GM12875 (cell line): ENCODE data around the gene YIPF2.
A peak's percentile ranks its signal among the peaks of the same experiment; 100 is the strongest.

Experiments used
- H3K4me3 ChIP-seq: one replicate; pipeline ENCODE4 v1.5.1; 2011; ENCODE audit warnings: low read depth, low read length, control low read depth
- TF ChIP-seq, protein P1 (sequence below): IDR thresholded peaks from 2 replicates; pipeline ENCODE4 v1.5.1; 2011; ENCODE audit warnings: low read depth, mild to moderate bottlenecking, control low read depth, inconsistent platforms, low read length, moderate library complexity, borderline replicate concordance; ENCODE audit not compliant: insufficient read depth

The YIPF2 gene

DNA sequence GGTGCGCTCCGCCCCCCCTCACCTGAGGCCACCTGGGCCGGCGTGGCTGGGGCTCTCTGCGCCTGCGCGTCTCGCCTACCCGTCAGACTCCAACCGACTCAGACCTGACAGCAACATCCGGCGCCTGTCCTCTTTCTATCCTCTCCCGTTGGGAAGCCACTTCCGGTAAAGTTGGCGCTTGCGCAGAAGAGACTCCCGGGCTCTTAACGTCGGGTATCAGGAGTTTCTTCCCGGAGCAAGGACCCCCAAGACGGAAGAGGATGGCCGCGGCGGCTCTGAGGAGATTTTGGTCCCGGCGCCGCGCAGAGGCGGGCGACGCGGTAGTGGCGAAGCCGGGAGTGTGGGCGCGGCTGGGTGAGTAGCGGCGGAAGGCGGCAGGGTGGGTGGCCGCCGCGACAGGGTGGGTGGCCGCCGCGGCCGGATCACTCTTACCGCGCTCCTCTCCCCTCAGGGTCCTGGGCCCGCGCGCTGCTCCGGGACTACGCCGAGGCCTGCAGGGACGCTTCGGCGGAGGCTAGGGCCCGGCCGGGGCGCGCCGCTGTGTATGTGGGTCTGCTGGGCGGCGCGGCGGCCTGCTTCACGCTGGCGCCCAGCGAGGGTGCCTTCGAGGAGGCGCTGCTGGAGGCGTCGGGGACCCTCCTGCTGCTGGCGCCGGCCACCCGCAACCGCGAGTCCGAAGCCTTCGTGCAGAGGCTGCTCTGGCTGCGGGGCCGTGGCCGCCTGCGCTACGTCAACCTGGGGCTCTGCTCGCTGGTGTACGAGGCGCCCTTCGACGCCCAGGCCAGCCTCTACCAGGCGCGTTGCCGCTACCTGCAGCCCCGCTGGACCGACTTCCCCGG is at the start of gene YIPF2, which contains the start of gene TIMM29:
Gene YIPF2 (minus strand): TSS at position 77 of the 839 bp plus-strand sequence. CDS start 229 bp downstream, outside the sequence.
Gene TIMM29 (plus strand): TSS at position 249 of the 839 bp plus-strand sequence. CDS start 12 bp downstream, at position 261.
- TF ChIP-seq, protein P1, sequence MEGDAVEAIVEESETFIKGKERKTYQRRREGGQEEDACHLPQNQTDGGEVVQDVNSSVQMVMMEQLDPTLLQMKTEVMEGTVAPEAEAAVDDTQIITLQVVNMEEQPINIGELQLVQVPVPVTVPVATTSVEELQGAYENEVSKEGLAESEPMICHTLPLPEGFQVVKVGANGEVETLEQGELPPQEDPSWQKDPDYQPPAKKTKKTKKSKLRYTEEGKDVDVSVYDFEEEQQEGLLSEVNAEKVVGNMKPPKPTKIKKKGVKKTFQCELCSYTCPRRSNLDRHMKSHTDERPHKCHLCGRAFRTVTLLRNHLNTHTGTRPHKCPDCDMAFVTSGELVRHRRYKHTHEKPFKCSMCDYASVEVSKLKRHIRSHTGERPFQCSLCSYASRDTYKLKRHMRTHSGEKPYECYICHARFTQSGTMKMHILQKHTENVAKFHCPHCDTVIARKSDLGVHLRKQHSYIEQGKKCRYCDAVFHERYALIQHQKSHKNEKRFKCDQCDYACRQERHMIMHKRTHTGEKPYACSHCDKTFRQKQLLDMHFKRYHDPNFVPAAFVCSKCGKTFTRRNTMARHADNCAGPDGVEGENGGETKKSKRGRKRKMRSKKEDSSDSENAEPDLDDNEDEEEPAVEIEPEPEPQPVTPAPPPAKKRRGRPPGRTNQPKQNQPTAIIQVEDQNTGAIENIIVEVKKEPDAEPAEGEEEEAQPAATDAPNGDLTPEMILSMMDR = no peak
- H3K4me3 ChIP-seq = peak within 1 kb of the TSS; percentile 69

DNA sequence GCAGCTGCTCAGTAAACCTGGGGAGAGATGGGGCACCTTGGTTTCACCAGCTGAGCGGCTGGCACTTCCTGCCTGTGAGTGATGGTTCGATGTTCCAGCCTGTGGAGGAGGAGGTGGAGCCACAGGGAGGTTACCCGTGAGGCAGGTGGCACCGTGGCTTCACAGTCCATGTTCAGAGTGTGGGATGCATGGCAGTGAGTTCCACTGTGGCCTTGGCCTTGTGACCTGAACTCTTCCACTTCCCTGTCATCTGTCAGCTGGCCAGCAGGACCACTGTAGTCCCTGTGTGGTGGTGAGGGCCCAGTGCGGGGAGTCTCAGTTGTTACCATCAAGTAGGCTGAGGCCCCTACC is 49.3 kb upstream of the YIPF2 start:
- TF ChIP-seq, protein P1 = no peak

DNA sequence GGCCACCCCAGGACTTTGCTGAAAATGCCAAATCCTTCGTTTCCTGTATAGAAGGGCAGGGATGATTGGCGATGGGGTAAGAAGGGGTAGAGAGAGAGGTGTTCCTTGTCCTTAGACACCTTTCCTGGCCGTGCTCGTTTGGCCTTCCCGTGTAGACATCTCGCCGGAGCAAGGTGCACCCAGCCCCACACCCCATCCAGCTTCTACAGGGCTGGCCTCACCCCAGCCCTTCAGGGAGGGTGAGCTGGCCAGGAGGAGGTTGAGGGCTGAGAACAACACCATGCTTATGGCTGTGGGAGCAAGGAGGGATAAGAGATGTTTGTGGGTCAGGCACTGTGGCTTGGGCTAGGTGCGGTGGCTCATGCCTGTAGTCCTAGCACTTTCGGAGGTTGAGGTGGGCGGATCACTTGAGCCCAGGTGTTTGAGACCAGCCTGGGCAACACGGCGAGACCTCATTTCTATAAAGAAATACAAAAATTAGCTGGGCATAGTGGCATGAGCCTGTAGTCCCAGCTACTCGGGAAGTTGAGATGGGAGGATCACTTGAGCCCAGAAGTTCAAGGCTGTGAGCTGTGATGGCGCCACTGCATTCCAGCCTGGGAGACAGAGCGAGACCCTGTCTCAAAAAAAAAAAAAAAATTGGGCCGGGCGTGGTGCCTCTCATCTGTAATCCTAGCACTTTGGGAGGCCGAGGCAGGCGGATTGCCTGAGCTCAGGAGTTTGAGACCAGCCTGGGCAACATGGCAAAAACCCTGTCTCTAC is 47.9 kb upstream of the YIPF2 start:
- TF ChIP-seq, protein P1 = no peak
- H3K4me3 ChIP-seq = no peak overlapping the region

More for the DNA sequence above, 49.3 kb upstream of the YIPF2 start:
- H3K4me3 ChIP-seq = no peak overlapping the region

- TF ChIP-seq, protein P1 = no peak
- no peak overlapping the region for H3K4me3 ChIP-seq
These were observed 47.1 kb upstream of the YIPF2 start for GRCh38 chr19:10975374-10976130.

GRCh38 chr19:10971107-10971726 is 42.8 kb upstream of the YIPF2 start:
- no peak overlapping the region for H3K4me3 ChIP-seq
- TF ChIP-seq, protein P1 = no peak

GRCh38 chr19:10968527-10969135 is 40.2 kb upstream of the YIPF2 start:
- TF ChIP-seq, protein P1 = no peak
- H3K4me3 ChIP-seq = peak overlapping the region; percentile 31
